Trophoblast cell (in vitro differentiated cells and primary cell): Measurements from ENCODE around the gene UBE2E2.

Experiments used
- DNase-seq, 2 donors: peaks; one replicate each; pipeline ENCODE4 v3.0.0-alpha.2; 2016
- H2AFZ ChIP-seq: 2 replicates; pipeline ENCODE4 v1.6.1; 2013; ENCODE audit warnings: low read length, moderate library complexity, mild to moderate bottlenecking; ENCODE audit not compliant: insufficient read depth, poor library complexity
- H2AK5ac ChIP-seq: 2 replicates; pipeline ENCODE4 v1.6.1; 2013; ENCODE audit warnings: mild to moderate bottlenecking, low read length
- H2BK120ac ChIP-seq: 2 replicates; pipeline ENCODE4 v1.6.1; 2013; ENCODE audit warnings: low read length, mild to moderate bottlenecking, moderate library complexity; ENCODE audit not compliant: insufficient read depth, poor library complexity
- H2BK12ac ChIP-seq: 2 replicates; pipeline ENCODE4 v1.6.1; 2013; ENCODE audit warnings: mild to moderate bottlenecking, low read length, moderate library complexity
- H2BK5ac ChIP-seq: 2 replicates; pipeline ENCODE4 v1.6.1; 2013; ENCODE audit warnings: low read length, low read depth, moderate library complexity, mild to moderate bottlenecking; ENCODE audit not compliant: poor library complexity
- H3K14ac ChIP-seq: 2 replicates; pipeline ENCODE4 v1.6.1; 2013; ENCODE audit warnings: mild to moderate bottlenecking, low read length
- H3K18ac ChIP-seq: 2 replicates; pipeline ENCODE4 v1.6.1; 2013; ENCODE audit warnings: mild to moderate bottlenecking, low read length
- H3K23ac ChIP-seq: 2 replicates; pipeline ENCODE4 v1.6.1; 2013; ENCODE audit warnings: low read length
- H3K27ac ChIP-seq: 2 replicates; pipeline ENCODE4 v1.5.1; 2013; ENCODE audit warnings: low read depth, mild to moderate bottlenecking, inconsistent platforms, low read length, moderate library complexity
- H3K27me3 ChIP-seq: 2 replicates; pipeline ENCODE4 v1.6.1; 2013; ENCODE audit warnings: inconsistent platforms, mild to moderate bottlenecking, low read length, moderate library complexity; ENCODE audit not compliant: insufficient read depth
- H3K36me3 ChIP-seq, 2 experiments: 1 replicate in 1 of 2; 2 replicates in 1 of 2; pipeline ENCODE4 v1.6.1; 2013; ENCODE audit warnings: low read length in 2 of 2, mild to moderate bottlenecking in 2 of 2, moderate library complexity in 1 of 2; ENCODE audit not compliant: insufficient read depth in 2 of 2, control insufficient read depth in 1 of 2
- H3K4ac ChIP-seq: 2 replicates; pipeline ENCODE4 v1.6.1; 2013; ENCODE audit warnings: low read depth, mild to moderate bottlenecking, low read length, moderate library complexity
- H3K4me1 ChIP-seq, 2 experiments: 1 replicate in 1 of 2; 2 replicates in 1 of 2; pipeline ENCODE4 v1.6.1; 2013; ENCODE audit warnings: low read length in 2 of 2, mild to moderate bottlenecking in 2 of 2, moderate library complexity in 1 of 2; ENCODE audit not compliant: insufficient read depth in 2 of 2, control insufficient read depth in 1 of 2
- H3K4me2 ChIP-seq: 2 replicates; pipeline ENCODE4 v1.6.1; 2013; ENCODE audit warnings: inconsistent platforms, mild to moderate bottlenecking, low read length, moderate library complexity
- H3K4me3 ChIP-seq: 2 replicates; pipeline ENCODE4 v1.5.1; 2013; ENCODE audit warnings: mild to moderate bottlenecking, low read depth, low read length, inconsistent platforms
- H3K79me1 ChIP-seq: one replicate; pipeline ENCODE4 v1.6.1; 2013; ENCODE audit warnings: low read length
- H3K79me2 ChIP-seq: 2 replicates; pipeline ENCODE4 v1.6.1; 2013; ENCODE audit warnings: low read length, mild to moderate bottlenecking; ENCODE audit not compliant: control insufficient read depth, insufficient read depth, poor library complexity
- H3K9ac ChIP-seq: 2 replicates; pipeline ENCODE4 v1.6.1; 2013; ENCODE audit warnings: mild to moderate bottlenecking, low read length
- H3K9me3 ChIP-seq: 2 replicates; pipeline ENCODE4 v1.6.1; 2013; ENCODE audit warnings: low read depth, mild to moderate bottlenecking, control low read depth, inconsistent platforms, low read length; ENCODE audit not compliant: insufficient read depth
- H4K12ac ChIP-seq: 2 replicates; pipeline ENCODE4 v1.6.1; 2013; ENCODE audit warnings: low read depth, mild to moderate bottlenecking, low read length, moderate library complexity
- H4K8ac ChIP-seq: 2 replicates; pipeline ENCODE4 v1.6.1; 2013; ENCODE audit warnings: low read depth, mild to moderate bottlenecking, low read length, moderate library complexity
- H4K91ac ChIP-seq: one replicate; pipeline ENCODE4 v1.6.1; 2013; ENCODE audit warnings: low read depth, mild to moderate bottlenecking, low read length, moderate library complexity
- WGBS: extraction: QIAGEN DNeasy Blood & Tissue Kit; methylation state at CpG from one replicate; pipeline ENCODE4 v1.1.7; 2013; ENCODE audit warnings: missing lambda C conversion rate; ENCODE audit not compliant: insufficient read length, insufficient coverage; ENCODE audit errors: extremely low coverage; 5-methylcytosine and 5-hydroxymethylcytosine counted together

Gene UBE2E2

DNA sequence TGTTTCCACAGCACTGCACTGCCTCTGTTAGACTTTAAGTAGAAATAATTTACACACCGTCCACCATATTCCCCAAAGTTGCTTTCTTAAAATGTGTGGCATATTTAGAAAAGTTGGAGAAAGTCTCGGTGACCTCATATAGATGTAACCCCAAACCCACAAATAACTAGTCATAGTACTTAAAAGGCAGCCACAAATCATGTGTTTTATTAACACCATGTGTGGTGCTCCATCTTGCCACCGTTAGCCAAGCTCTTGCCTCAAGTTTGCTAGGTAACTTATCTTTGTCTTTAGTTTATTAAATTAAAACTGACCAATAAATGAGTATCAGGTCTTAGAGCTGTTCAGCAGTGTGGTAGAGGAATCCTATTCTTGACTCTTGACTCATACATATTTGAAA, 257.9 kb downstream of the UBE2E2 start:
- Histone ChIP-seq H2AK5ac (no peak overlapping the region), H3K4ac (no peak overlapping the region), H4K8ac (no peak overlapping the region), H3K27ac (no peak overlapping the region), H3K4me3 (no peak overlapping the region), H3K4me2 (no peak overlapping the region), H2BK120ac (no peak overlapping the region), H3K79me2 (no peaks in the 10 kb centered on the region), H3K18ac (no peak overlapping the region), H3K27me3 (no peaks in the 10 kb centered on the region), H3K36me3 (no peaks in the 10 kb centered on the region), H3K23ac (no peak overlapping the region), H4K12ac (no peak overlapping the region), H2BK12ac (no peak overlapping the region), H3K14ac (no peak overlapping the region), H2AFZ (no peak overlapping the region), H3K4me1 (no peaks in the 10 kb centered on the region), H4K91ac (no peak overlapping the region), H3K79me1 (no peaks in the 10 kb centered on the region), H3K9me3 (no peaks in the 10 kb centered on the region), H3K9ac (no peak overlapping the region), H2BK5ac (no peak overlapping the region)
- no CpG with 5 or more reads among the region's 3 CpGs for WGBS
- DNase-seq: no peak

GRCh38 chr3:23463791-23464190, 260.7 kb downstream of the UBE2E2 start:
- H3K23ac ChIP-seq: no peak overlapping the region
- H2AK5ac ChIP-seq: no peak overlapping the region
- WGBS: no CpG with 5 or more reads among the region's 3 CpGs
- no peaks in the 10 kb centered on the region for H3K79me2 ChIP-seq
- no peak overlapping the region for H3K4me3 ChIP-seq
- H2AFZ ChIP-seq: no peak overlapping the region
- no peaks in the 10 kb centered on the region for H3K27me3 ChIP-seq
- no peak overlapping the region for H4K8ac ChIP-seq
- H4K12ac ChIP-seq: no peak overlapping the region
- no peak overlapping the region for H3K18ac ChIP-seq
- H2BK12ac ChIP-seq: no peak overlapping the region
- H4K91ac ChIP-seq: no peak overlapping the region
- no peak overlapping the region for H3K4ac ChIP-seq
- no peak overlapping the region for H3K14ac ChIP-seq
- no peak for DNase-seq
- H3K36me3 ChIP-seq: no peaks in the 10 kb centered on the region
- no peaks in the 10 kb centered on the region for H3K79me1 ChIP-seq
- no peaks in the 10 kb centered on the region for H3K9me3 ChIP-seq
- H3K4me1 ChIP-seq: no peaks in the 10 kb centered on the region
- H2BK120ac ChIP-seq: no peak overlapping the region
- no peak overlapping the region for H3K9ac ChIP-seq
- H2BK5ac ChIP-seq: no peak overlapping the region
- no peak overlapping the region for H3K27ac ChIP-seq
- no peak overlapping the region for H3K4me2 ChIP-seq

GRCh38 chr3:23465569-23465968, 262.4 kb downstream of the UBE2E2 start:
- no peak overlapping the region for H3K23ac ChIP-seq
- H3K4ac ChIP-seq: no peak overlapping the region
- H2AK5ac ChIP-seq: no peak overlapping the region
- H3K79me2 ChIP-seq: no peaks in the 10 kb centered on the region
- DNase-seq: no peak
- no peaks in the 10 kb centered on the region for H3K9me3 ChIP-seq
- no peaks in the 10 kb centered on the region for H3K4me1 ChIP-seq
- H2BK5ac ChIP-seq: no peak overlapping the region
- no peak overlapping the region for H4K91ac ChIP-seq
- H3K27ac ChIP-seq: no peak overlapping the region
- no peaks in the 10 kb centered on the region for H3K36me3 ChIP-seq
- no peak overlapping the region for H2BK120ac ChIP-seq
- no peaks in the 10 kb centered on the region for H3K79me1 ChIP-seq
- no peak overlapping the region for H2AFZ ChIP-seq
- no peak overlapping the region for H4K8ac ChIP-seq
- H2BK12ac ChIP-seq: no peak overlapping the region
- no peak overlapping the region for H3K9ac ChIP-seq
- no peak overlapping the region for H3K4me2 ChIP-seq
- no peak overlapping the region for H3K4me3 ChIP-seq
- H4K12ac ChIP-seq: no peak overlapping the region
- H3K18ac ChIP-seq: no peak overlapping the region
- H3K14ac ChIP-seq: no peak overlapping the region
- no peaks in the 10 kb centered on the region for H3K27me3 ChIP-seq

DNA sequence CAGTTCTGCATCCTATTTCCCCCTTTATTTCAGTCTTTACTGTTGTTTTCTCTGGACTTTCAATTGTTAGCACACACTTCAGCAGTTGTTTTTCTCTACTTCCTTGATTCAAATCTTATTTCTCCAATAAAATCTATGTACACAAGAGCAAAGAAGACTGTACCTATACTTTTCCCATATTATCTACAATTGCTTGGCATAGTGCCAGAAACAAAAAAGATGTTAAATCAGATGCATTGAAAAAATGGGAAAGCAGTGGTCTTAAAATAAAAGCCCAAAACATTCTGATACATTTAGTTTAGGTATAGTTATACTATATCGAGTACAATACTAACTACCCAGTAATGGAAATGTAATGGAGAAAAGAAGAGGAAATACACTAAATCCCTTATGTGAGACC, 265.1 kb downstream of the UBE2E2 start:
- Histone ChIP-seq H2AK5ac (no peak overlapping the region), H3K27me3 (no peaks in the 10 kb centered on the region), H4K91ac (no peak overlapping the region), H2AFZ (no peak overlapping the region), H4K12ac (no peak overlapping the region), H3K4ac (no peak overlapping the region), H3K4me3 (no peak overlapping the region), H3K9me3 (no peaks in the 10 kb centered on the region), H3K18ac (no peak overlapping the region), H2BK120ac (no peak overlapping the region), H3K79me2 (no peaks in the 10 kb centered on the region), H3K4me1 (no peaks in the 10 kb centered on the region), H3K36me3 (no peaks in the 10 kb centered on the region), H3K23ac (no peak overlapping the region), H3K27ac (no peak overlapping the region), H3K79me1 (no peaks in the 10 kb centered on the region), H2BK12ac (no peak overlapping the region), H2BK5ac (no peak overlapping the region), H3K9ac (no peak overlapping the region), H3K4me2 (no peak overlapping the region), H3K14ac (no peak overlapping the region), H4K8ac (no peak overlapping the region)
- no CpG with 5 or more reads among the region's 1 CpG for WGBS
- no peak for DNase-seq
